H54 (cell line): ENCODE data around the gene FAM219B.
"Not testable (repeated sequence)": the region's sequence is repeated elsewhere in the genome, so short reads cannot be mapped to it uniquely, and the experiment has no call there.

Experiments
- DNase-seq: peaks from one replicate; pipeline ENCODE4 v3.0.0; 2011; ENCODE audit warnings: low spot score, mixed read lengths; ENCODE audit not compliant: insufficient read length
- FAIRE-seq: peaks from 3 replicates; lab custom pipeline; 2011; peaks lifted over from hg19 to GRCh38; lab: Jason Lieb, UNC
- POLR2A ChIP-seq: IDR thresholded peaks from 2 replicates; pipeline ENCODE4 v1.6.1; 2011; ENCODE audit warnings: low read depth, mild to moderate bottlenecking, low read length

FAM219B gene

GRCh38 chr15:74893627-74894026 is 13.0 kb downstream of the FAM219B start:
- DNase-seq, result no peak
- no peak for FAIRE-seq
- no peak for TF ChIP-seq POLR2A

GRCh38 chr15:74892931-74893330 is 13.7 kb downstream of the FAM219B start:
- no peak for DNase-seq
- no peak for FAIRE-seq

GRCh38 chr15:74892313-74892712 is 14.3 kb downstream of the FAM219B start:
- DNase-seq (no peak), FAIRE-seq (no peak)
- TF ChIP-seq POLR2A, result no peak

More at GRCh38 chr15:74892931-74893330, 13.7 kb downstream of the FAM219B start:
- no peak for TF ChIP-seq POLR2A

GRCh38 chr15:74891469-74891868 is 15.2 kb downstream of the FAM219B start:
- no peak for FAIRE-seq
- DNase-seq, result no peak
- no peak for TF ChIP-seq POLR2A

GRCh38 chr15:74890665-74890960 is 16.0 kb downstream of the FAM219B start:
- DNase-seq (no peak), FAIRE-seq (no peak)
- TF ChIP-seq POLR2A, result no peak

- DNase-seq (peak; percentile 86), FAIRE-seq (no peak)
Observed at GRCh38 chr15:74889883-74890664, 16.6 kb downstream of the FAM219B start, which contains the start of gene MPI. MPI (plus strand) TSS chr15:74890042; CDS start chr15:74890074, 32 bp downstream.

GRCh38 chr15:74889390-74889882 is 17.2 kb downstream of the FAM219B start:
- no peak for TF ChIP-seq POLR2A
- FAIRE-seq, result no peak
- no peak for DNase-seq

More at GRCh38 chr15:74889883-74890664, 16.6 kb downstream of the FAM219B start, which contains the start of gene MPI:
- peak; percentile 93 for TF ChIP-seq POLR2A

GRCh38 chr15:74888716-74889115 is 17.9 kb downstream of the FAM219B start:
- FAIRE-seq, result no peak
- no peak for TF ChIP-seq POLR2A
- no peak for DNase-seq

GRCh38 chr15:74887537-74888193 is 19.0 kb downstream of the FAM219B start:
- not testable (repeated sequence) for DNase-seq, FAIRE-seq

- DNase-seq, result no peak
- no peak for FAIRE-seq
- no peak for TF ChIP-seq POLR2A
Observed at GRCh38 chr15:74885461-74885860, 21.2 kb downstream of the FAM219B start.

- TF ChIP-seq POLR2A, result no peak
- FAIRE-seq (no peak), DNase-seq (peak; percentile 37)
Observed at GRCh38 chr15:74884428-74885223, 22.0 kb downstream of the FAM219B start.

- FAIRE-seq (no peak), DNase-seq (no peak)
- TF ChIP-seq POLR2A, result no peak
Observed at GRCh38 chr15:74882528-74882927, 24.1 kb downstream of the FAM219B start.

GRCh38 chr15:74878273-74878672 is 28.4 kb downstream of the FAM219B start:
- DNase-seq, result no peak
- TF ChIP-seq POLR2A, result no peak
- FAIRE-seq, result no peak
